ENCODE measurements around the gene USP16. TPM values are rescaled to one million over a fixed set of nuclear protein-coding genes. Genes with fewer than 3 reads are reported as not detected.
"Not testable (repeated sequence)": the region's sequence is repeated elsewhere in the genome, so short reads cannot be mapped to it uniquely, and the experiment has no call there.

Gene USP16
- total RNA-seq, 1 experiment from 2014 or later, result 45.7 TPM

DNA sequence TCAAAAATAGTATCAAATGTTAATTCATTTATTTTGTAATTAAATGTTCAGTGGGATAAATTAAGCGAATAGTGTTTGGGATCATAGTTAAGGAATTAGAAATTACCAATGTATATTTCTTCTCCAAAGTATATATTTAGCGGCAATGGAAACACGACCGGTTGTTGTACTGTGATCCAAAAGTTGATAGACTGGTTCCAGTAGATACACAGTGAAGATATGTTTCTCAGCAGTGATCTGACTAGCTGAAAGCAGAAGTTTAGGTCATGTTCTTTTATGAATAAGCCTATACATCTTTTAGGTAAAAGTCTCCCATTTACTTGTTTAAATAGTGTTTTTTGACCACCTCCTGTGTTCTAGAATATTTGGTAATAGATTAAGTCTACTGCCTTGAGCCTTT, 8.8 kb downstream of the USP16 start:
- no peak for DNase-seq (ENCODE audit: low spot score)

DNA sequence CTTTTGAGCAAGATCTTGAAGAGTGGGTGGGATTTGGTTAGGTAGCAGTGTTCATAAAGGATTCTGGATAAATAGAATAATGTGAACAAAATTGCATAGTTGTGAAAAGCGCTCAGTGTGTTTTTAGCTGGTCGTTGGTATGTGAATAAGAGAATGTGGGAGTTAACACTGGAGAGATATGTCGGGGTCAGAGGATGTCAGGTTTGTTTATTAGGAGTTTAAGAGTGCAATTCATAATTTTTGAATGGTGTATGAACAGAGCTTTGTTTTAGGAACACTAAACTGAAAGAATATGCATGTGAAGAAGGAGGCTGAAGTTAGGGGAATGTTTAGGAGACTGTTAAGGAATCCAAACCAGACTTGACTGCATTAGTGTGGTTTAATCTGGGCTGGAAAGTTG, 9.4 kb downstream of the USP16 start:
- DNase-seq (ENCODE audit: low spot score), result no peak

DNA sequence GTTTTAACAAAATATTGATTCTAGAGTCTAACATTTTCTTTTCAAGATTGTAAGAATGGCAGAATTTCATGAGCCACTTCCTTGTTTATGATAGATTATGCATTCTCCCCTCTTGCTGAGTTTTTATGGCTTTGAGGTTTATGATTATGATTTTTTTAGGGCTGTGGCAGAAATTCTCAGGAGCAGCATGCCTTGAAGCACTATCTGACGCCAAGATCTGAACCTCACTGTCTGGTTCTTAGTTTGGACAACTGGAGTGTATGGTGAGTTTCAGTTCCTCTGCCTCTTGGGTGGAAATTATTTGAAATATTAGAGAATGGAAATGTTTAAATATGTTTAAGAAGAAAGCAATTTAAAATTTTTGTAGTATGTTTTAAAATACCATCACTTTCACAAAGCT, 10.2 kb downstream of the USP16 start:
- no peak for DNase-seq (ENCODE audit: low spot score)

DNA sequence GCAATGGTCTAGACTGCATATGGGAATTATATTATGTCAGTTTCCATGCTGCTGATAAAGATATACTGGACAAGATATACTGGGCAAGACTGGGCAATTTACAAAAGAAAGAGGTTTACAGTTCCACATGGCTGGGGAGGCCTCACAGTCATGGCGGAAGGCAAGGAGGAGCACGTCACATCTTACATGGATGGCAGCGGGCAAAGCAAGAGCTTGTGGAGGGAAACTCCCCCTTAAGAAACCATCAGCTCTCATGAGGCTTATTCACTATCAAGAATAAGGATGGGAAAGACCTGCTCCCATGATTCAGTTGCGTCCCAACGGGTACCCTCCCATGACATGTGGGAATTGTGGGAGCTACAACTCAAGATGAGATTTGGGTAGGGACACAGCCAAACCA, 27.8 kb downstream of the USP16 start:
- DNase-seq (ENCODE audit: low spot score), result no peak

DNA sequence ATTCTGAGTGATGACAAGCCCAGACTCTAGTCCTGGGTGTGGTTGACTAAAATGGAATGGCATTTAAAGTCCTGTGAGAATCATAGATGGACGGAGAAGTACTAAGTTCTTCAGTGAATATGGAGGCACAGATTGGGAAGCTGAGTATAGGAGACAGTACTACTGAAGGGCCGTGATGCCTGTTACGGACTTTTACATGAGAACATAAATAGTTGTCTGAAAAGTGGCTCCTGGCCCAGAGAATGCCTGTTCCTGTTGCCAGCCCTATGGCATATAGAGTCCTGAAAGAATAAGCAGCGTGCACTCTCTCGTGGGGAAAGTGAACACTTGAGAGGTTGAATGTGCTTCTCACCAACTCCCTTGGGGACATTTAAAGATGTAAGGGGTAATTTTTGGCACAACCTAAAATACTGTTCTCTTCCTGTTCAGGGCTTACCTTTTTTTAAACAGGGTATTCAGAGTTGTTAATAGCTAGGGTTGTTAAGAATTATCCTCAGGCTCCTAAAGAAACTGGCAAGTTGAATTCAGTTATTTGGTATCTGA, 28.6 kb downstream of the USP16 start:
- DNase-seq (ENCODE audit: low spot score), result no peak

DNA sequence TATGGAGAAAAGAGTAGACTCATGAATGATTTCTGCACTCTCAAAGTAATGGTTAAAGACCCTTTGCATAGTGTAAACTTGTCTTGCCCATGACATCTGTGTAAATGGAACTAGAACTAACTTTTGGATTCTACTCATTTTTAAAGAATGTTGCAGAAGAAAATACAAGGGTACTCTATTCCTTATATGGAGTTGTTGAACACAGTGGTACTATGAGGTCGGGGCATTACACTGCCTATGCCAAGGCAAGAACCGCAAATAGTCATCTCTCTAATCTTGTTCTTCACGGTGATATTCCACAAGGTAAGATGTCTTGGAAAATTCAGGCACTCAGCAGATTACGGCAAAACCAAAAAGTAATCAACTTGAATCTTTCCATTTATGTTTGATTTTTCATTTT, 29.2 kb downstream of the USP16 start:
- DNase-seq (ENCODE audit: low spot score), result no peak

DNA sequence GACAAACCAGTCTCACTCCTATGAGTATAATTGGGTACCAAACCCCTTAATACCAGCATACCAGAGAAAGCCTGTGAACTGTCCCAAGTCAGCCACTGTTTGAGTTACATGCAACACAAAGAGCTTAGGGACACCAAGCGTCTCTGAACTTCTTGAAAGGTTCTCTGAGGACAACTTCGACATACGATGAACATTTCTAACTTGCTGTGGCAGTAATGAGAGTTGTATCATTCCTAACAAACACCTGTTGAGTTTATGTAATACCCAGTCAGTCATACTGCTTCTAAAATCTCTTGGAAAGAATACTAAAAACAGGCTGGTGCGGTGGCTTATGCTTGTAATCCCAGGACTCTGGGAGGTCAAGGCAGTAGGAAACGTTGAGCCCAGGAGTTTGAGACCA, 30.6 kb downstream of the USP16 start:
- DNase-seq (ENCODE audit: low spot score), result no peak

DNA sequence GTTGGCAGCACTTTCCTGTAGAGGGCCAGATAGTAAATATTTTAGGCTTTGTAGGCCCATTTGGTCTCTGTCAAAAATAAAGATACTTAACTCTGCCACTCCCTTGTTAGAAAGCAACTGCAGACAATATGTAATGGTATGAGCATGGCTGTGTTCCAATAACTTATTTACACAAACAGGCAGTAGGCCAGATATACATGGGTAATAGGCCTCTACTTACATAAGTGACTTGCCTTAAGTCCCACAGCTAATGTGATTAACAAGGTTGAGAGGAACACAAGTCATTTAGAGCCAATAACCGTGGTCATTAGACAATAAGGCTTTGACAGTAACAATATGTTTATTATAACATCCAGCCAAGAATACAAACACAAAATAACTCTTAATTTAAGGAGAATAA, 31.5 kb downstream of the USP16 start:
- DNase-seq (ENCODE audit: low spot score), result no peak

DNA sequence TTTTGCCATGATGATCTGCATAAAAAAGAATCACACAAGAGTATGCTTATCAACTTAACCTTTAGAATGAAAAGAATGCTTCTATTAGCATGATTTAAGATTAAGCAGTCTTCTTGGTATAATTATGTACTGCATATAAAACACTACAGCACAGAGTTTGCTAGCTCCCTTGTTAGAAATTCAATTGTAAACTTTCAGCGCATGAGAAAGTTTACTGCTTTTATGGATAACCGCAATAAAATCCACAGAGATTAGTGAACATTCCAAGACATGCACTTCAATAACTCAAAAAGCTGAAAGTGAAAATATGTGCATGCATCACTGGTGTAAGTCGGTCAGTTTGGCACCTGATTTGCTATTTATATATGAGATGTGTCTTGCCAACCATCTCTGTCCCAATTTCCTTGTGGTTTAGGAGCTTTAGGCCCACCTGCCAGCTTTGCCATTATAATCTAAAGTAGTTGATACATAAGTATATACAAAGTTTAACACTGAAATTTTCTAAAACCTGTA, 32.1 kb downstream of the USP16 start:
- no peak for DNase-seq (ENCODE audit: low spot score)

DNA sequence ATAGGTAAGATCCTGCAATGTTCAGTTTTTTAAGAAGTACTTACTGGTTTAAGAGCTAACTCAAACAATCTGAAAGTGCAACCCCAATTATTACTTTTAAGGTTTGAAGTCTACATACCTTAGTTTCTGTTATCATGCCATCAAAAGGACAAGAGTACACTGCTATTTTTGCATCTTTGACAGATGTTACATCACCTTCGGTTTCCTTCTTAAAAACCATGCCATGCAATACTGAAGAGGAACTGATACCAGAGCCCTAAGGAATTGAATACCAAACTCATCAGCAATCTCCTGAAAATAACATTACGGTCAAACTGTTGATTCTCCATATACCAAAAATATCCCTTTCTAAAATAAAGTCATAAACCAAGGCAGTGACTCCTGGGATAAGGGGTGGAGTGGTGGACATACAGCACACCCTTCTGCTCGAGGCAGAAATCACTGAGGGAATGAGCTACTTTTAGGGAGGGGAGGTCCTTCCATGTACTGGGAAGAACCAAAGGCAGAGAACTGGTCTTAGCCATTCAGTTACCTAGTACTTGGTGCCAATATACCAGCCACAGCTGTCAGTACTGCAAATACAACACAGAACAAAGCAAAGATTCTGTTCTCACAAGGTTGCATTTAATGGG, 40.5 kb downstream of the USP16 start:
- no peak for DNase-seq (ENCODE audit: low spot score)

DNA sequence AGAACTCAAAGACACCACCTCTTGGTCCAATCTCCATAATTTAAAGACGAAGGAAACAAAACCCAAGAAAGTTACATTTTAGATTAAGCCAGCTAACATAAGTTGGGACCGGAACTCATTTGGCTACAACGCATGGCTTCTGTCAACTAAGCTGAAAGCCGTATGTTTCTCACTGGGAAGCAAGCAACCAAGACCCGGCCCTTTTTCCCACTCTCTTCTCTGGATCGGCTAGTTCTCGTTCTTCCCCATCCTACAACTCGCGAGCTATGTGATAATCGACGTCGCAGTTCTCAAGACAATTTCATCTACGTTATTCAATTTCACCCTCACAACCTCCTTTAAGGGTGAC, 48.4 kb downstream of the USP16 start:
- no peak for DNase-seq (ENCODE audit: low spot score)

DNA sequence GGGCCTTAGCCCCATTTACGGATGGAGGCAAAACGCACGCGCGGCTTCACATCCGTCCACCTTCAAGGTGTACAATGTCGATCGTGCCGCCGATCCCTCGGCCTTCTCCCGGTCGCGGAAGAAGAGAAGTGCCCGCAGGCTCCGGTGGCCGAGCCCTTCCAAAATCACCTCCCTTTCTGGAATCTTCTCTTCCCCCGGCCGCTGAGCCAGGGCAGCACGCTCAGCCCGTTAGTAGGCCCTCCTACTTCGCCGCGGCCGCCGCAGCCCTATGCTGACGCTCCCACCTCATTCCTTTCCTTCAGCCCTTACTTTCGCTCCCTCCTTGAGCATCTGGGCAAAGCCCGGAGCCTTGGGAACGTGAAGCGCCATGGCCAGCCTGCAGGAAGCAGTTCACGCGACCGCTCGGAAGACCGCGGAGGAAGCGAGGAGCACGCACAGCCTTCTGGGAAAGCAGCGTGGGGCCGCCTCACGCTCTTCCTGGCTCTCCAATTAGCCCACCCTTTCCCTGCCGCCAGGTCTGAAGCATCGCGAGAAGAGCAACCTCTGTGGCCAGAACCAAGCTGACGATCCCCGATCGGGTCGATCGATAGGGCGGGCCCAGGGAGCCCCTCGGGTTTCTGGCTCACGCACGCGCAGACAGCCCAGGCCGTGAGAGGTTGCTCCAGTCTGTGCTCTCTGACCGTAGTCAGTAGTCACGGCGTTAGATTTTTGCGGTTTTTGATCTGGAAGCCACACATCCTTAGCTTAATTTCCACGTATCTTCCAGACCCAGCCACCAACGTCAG, 48.9 kb downstream of the USP16 start, which contains the start of gene CCT8:
Gene CCT8 (minus strand): TSS at position 427 of the 785 bp plus-strand sequence. CDS start 58 bp downstream, at position 369.
- peak; percentile 100 for DNase-seq (ENCODE audit: low spot score)

DNA sequence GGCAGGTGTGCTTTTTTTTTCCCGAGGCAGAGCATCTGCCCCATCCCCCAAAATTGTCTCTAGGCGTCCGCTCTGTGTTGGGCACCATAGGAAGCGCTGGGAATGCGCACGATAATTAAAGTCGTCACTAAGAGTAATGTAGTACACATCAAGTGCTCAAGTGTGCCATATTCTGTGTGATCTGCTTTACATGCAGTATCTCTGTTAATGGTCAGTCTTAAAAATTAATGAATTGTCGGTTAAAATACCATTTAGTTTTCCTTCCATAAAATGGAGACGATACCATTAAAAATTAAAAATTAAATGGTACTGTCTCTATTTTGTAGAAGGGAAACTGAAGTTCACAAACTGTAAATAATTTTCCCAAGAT, 49.5 kb downstream of the USP16 start:
- DNase-seq (ENCODE audit: low spot score), result no peak

DNA sequence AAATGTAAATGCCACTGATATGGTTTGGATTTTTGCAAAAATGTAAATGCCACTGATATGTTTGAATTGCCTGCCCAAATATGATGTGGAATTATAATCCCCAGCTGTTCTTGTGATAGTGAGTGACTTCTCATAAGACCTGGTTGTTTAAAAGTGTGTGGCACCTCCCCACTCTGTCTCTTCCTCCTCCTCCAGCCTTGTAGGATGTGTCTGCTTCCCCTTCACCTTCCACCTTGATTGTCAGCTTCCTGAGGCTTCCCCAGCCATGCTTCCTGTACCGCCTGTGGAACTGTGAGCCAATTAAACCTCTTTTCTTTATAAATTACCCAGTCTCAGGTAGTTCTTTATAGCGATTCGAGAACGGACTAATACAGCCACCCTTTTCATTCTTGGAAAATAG, 50.3 kb downstream of the USP16 start:
- DNase-seq (ENCODE audit: low spot score), result no peak

DNA sequence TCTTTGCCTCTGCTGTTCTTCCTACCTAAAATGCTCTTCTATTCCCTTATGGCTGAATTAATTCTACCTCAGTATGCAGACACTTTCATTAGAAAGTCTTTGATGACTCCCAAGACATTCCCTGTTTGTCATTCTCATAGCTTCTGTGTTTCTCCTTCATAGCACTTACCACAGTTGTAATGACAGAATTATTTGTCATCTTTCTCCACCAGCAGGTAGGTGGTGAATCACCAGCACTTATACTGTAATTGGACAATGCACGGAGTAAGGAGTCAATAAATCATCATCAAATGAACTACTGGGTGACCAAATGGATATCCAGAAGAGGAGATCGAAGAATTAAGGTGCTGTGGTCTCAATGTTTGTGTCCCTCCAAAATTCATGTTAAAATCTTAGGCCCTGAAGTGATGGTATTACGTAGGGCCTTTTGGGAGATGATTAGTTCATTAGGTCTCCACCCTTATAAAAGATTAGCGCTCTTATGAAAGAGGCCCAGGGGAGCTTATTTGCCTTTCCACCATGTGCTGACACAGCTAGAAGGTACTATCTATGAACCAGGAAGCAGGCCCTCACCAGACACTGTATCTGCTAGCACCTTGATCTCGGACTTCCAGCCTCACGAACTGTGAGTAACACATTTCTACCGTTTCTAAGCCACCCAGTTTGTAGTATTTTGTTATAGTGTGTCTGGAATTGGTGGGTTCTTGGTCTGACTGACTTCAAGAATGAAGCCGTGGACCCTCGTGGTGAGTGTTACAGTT, 51.4 kb downstream of the USP16 start:
- no peak for DNase-seq (ENCODE audit: low spot score)

DNA sequence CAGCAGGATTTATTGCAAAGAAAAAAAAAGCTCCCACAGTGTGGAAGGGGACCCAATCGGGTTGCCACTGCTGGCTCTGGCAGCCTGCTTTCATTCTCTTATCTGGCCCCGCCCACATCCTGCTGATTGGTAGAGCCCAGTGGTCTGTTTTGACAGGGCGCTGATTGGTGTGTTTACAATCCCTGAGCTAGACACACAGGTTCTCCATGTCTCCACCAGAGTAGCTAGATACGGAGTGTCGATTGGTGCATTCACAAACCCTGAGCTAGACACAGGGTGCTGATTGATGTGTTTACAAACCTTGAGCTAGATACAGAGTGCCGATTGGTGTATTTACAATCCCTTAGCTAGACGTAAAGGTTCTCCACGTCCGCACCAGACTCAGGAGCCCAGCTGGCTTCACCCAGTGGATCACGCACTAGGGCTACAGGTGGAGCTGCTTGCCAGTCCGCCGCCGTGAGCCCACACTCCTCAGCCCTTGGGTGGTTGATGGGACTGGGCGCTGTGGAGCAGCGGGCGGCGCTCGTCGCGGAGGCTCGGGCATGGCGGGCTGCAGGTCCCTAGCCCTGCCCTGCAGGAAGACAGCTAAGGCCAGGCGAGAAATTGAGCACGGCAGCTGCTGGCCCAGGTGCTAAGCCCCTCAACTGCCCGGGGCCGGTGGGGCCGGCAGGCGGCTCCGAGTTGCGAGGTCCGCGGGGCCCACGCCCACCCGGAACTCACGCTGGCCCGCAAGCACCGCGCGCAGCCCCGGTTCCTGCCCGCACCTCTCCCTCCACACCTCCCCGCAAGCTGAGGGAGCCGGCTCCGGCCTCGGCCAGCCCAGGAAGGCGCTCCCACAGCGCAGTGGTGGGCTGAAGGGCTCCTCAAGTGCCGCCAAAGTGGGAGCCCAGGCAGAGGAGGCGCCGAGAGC, 52.5 kb downstream of the USP16 start:
- DNase-seq (ENCODE audit: low spot score), result not testable (repeated sequence)

DNA sequence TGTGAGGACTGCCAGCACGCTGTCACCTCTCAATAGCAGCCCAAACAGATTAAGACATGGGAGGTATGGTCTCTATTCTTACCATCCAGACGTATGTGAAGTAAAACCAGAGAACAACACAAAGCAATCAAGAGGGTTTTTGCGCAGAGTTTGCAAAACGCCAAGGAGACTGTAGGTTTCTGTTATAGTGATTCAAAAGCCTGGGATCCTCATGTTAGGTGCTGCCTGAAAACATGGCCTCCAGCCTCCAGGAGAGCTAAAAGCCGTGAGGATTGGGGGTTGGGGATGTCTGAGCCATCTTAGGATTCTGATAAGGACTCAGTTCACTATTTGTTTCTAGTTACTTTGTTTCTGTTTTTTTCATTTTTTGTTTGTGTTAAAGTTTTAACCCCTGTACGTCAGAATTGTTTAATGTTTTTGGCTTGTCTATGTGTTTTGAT, 53.2 kb downstream of the USP16 start:
- DNase-seq (ENCODE audit: low spot score), result no peak

DNA sequence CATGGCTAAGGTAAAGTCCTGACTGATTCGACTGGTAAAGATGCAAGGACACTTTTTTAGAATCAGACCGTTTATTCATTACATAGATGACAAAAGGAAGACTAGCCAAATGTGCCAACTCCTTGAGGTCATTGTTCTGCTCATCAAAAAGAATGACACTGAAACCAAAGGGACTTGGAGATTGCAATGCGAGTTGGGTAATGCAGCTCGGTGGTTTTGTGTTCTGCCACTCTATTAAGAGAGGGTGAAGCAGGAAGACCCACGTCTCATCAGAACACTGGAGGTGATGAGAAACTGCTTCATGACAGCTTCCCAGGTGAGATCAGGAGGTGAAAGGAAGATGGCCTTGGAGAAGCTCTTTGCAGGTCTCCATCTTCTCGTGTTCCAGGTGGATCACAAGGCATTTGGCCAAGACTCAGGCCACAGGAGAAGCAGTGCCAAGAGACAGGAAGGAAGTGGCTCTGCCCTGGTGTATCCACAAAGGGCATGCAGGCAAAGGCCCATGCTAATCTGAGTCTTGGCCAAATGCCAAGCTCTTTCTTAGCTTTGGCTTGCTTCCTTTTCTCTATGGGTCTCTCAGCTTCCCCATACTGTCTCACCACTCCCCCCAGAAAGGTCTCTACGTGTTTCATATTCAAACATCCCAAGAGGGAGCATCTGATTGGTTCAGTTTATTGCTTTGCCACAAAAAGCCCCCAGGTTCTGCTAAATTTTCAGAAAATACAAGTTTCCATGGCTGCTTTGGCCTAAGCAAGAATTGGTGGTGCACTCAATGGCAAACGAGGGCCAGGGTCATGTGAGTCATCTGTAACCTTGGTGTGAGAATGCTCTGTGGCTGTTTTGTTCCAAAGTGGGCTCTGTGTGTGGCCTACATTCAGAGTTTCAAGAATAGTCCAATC, 54.6 kb downstream of the USP16 start:
- no peak for DNase-seq (ENCODE audit: low spot score)

DNA sequence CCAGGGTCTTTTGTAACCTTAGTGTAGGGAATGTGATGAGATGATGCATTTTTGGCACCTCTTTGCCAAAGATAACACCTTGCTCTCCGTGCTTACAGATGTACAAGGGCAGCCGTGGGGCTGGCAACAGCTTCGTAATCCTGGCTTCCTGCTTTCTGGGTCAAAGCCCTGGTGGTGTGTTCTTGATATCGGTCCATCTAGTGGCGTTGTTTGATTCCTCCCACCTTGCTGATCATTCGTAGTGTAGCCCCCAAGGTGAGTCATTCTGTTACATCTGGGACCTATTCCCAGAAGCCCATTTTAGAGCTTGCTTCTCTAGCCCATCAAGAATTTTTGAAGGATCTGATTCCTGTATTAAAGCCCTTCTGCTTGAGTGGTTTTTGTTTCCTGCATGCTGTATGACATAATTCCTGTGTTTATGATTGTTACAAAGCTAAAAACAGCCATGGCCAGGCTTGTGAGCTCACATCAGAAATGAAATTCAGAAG, 56.0 kb downstream of the USP16 start:
- DNase-seq (ENCODE audit: low spot score), result no peak

Data from H4 (cell line).